HG02840 (cell line): ENCODE data around the gene GALP.
"Not testable (repeated sequence)": the region's sequence is repeated elsewhere in the genome, so short reads cannot be mapped to it uniquely, and the experiment has no call there.

ENCODE experiments used
- ATAC-seq: cut with Tn5 transposase; IDR thresholded peaks from one replicate; pipeline ENCODE4 v1.9.1; 2021; ENCODE audit warnings: mild to moderate bottlenecking, moderate library complexity, moderate number of reproducible peaks; ENCODE audit not compliant: unreplicated experiment, low FRiP score

The GALP gene

DNA sequence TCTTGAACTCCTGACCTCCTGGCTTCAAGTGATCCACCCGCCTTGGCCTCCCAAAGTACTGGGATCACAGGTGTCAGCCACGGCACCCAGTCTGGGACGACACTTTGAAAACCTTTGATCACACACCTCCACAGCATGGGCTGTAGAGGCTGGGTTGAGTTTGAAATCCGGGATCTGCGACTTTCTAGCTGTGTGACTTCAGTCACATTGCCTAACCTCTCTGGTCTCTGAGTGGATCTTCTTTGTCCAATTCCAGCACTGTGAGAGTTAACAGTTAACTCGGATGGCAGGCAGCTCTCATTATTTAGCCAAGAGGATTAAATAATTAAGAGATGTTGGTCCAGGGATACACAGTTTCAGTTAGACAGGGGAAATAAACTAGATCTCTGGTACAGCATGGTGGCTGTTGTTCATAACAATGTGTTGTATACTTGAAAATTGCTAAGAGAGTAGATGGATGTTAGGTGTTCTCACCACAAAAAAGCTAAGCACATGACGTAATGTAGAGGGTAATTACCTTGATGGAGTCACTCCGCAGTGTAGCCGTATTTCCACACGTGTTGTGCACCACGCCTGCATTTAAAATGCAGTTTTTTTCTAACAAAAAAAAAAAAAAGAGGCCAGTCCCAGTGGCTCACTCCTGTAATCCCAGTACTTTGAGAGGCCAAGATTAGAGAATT, 1.9 kb downstream of the GALP start:
- ATAC-seq: no peak

GRCh38 chr19:56189785-56190184, 14.0 kb downstream of the GALP start:
- no peak for ATAC-seq

GRCh38 chr19:56191115-56191514, 15.3 kb downstream of the GALP start:
- no peak for ATAC-seq

DNA sequence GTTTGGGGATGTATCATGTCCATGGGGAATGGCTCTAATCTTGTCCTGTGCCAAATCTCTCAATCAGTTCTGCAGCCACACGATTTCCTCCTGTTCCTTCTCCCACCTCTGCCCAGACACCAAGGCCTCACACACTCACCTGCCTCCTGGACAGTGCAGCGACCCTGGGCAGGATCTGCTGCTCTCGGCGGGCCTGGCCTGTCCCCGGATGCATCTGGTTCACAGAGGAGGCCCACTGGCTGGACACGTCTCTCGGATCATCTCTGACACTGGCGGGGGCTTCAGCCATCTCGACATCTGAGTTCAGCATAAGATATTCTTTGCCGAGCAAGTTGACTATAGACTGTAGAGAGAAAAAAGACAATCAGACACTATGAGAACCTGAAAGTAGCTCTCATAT, 15.9 kb downstream of the GALP start:
- no peak for ATAC-seq

- ATAC-seq: no peak
Measured at GRCh38 chr19:56193981-56194640, 18.3 kb downstream of the GALP start.

DNA sequence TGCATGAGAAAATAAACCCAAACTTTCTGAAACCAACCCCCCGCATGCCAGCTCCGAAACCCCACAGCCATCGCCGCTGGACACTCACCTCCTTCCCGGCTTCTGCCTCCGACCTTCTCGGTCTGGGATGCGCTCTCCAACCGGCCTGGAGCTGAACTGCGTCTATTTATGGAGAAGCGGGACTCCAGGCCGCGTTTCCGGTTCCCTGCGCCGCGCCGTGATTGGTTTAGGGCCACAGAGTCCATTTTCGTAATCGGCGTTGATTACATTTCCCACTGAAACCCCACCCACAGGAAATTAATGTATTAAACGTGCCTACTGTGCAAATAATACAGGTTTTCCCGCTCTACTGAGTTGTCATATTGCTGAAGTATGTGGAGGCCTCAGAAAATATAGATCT, 21.8 kb downstream of the GALP start, which contains the start of gene ZSCAN5B:
Gene ZSCAN5B (minus strand): TSS at position 138 of the 400 bp plus-strand sequence. CDS start 4,731 bp downstream, outside the sequence.
- not testable (repeated sequence) for ATAC-seq

GRCh38 chr19:56199687-56200086, 23.9 kb downstream of the GALP start:
- no peak for ATAC-seq

DNA sequence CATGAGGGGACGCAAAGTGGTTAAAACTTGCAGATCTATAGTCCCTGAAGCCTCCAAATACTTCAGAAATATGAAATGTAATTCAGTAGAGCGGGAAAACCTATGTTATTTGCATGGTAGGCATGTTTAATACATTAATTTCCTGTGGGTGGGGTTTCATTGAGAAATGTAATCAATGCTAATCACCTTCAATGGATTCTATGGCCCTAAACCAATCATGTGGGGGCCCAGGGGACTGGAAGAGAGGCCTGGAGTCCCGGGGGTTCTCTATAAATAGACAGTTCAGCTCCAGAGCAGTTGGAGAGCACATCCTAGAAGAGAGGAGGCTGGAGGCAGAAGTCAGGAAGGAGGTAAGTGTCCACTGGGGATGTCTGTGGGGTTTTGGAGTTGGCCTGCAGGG, 26.2 kb downstream of the GALP start, which contains the start of gene ZSCAN5C:
Gene ZSCAN5C (plus strand): TSS at position 301 of the 400 bp plus-strand sequence. CDS start 3,641 bp downstream, outside the sequence.
- ATAC-seq: no peak

- not testable (repeated sequence) for ATAC-seq
Measured at GRCh38 chr19:56207581-56207980, 31.8 kb downstream of the GALP start.

GRCh38 chr19:56209091-56209490, 33.3 kb downstream of the GALP start:
- ATAC-seq: no peak

- ATAC-seq: not testable (repeated sequence)
Measured at GRCh38 chr19:56210036-56210435, 34.2 kb downstream of the GALP start.

DNA sequence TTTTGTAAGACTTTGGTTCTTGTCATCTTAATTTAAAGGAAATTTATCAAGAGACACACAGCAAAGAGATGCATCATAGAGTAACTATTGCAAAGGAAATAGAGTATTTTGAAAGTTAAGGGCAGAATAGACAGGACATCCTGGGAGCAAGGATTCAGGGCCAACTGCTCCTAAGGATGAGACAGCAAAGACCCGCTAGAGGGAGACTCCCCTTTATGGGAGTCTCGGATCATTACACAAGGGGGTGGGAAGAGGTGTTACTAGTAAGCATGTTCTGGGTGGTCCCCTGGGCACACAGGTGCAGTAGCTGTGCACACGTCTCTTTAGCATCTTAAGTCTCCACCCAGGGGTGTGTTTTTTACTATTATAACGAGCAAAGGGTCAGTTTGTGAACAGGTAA, 35.9 kb downstream of the GALP start:
- no peak for ATAC-seq

DNA sequence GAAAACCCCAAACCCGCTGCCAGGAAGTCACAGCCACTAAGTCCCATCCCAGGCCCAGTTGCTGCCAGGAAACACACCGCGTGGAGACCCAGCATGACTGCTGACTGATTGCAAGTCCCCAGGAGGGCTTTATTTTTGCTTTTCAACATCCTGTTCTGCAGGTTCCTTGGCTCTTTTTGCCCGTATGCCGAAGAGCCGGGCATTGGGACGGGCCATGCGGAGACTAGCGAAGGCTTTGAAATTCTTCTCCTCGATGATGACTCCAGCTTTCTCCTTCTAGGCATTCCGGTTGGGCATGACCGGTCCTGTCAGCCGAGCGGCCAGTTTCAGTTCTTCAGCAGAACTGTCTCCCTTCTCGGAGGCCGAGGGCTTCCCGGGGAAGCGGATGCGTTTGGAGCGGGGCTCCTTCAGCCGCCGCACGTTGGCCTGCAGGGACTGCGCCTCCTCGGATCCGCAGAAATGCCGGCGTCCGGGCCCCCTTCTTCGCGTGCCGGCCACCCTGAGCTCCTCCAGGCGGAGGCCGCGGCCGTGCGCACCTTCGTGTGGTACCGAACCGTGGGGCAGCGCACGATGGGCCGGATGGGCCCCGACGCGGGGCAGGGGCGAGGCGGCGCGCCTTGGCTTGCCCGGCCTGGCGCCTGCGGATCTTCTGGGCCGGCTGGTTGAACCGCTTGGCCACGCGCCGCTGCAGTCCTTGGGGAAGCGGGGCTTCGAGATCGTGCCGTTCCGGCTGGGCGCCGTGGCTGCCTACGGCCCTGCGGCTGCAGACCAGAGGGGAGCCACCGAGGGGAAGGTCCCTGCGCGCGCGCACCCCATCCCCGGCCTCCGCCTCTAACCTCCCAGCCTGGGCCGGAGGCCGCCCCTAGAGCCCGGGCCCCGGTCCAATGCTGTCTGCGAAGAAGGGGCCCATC, 41.5 kb downstream of the GALP start:
- no peak for ATAC-seq

- ATAC-seq: no peak
Measured at GRCh38 chr19:56218961-56219360, 43.2 kb downstream of the GALP start.

DNA sequence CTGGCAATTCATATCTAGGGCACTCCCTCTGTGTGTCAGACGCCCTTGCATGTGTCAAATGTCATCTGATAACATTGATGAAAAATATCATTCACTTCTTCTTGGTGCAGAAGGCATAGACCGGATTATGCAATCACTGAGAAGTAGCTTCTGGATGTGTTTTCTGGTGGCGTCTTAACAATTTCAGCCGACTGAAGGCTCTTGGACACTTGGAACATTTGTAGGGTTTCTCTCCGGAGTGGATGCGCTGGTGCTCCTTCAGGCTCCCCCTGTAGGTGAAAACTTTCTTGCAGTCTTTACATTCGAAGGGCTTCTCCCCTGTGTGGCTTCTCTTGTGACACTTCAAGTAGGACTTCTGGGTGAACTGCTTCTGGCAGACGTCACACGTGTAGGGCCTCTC, 45.6 kb downstream of the GALP start:
- not testable (repeated sequence) for ATAC-seq

- no peak for ATAC-seq
Measured at GRCh38 chr19:56221851-56222250, 46.0 kb downstream of the GALP start.

DNA sequence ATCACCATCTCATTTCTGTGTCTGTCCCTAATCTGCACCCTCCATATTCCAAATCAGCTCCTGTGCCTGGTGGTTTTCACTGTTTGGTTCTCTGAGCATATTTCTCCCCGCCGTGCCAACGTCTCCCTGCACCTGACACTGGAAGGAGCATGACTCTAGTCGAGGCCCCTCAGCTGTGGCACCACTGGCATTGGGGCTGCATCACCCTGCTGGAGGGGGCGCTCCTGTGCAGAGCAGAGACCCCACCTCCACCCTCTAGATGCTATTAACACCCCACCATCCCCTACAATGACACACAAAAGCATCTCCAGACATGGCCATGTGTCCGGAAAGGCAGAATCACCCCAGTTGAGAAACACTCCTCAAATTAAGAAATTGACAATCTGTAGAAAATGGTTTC, 47.1 kb downstream of the GALP start:
- no peak for ATAC-seq

DNA sequence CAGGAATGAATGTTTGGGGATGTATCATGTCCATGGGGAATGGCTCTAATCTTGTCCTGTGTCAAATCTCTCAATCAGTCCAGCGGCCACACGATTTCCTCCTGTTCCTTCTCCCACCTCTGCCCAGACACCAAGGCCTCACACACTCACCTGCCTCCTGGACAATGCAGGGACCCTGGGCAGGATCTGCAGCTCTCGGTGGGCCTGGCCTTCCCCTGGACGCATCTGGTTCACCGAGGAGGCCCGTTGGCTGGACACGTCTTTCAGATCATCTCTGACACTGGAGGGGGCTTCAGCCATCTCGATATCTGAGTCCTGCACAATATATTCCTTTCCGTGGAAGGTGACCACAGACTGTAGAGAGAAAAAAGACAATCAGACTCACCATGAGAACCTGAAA, 47.7 kb downstream of the GALP start:
- ATAC-seq: no peak
